ENCODE results near the gene CHID1. TPM values are rescaled to one million over a fixed set of nuclear protein-coding genes. Genes with fewer than 3 reads are reported as not detected.

CHID1 gene
- total and polyA plus RNA-seq, 2 of the 8 experiments (the other 6 are each of a cell fraction or from before 2014, with no cell fraction given) = 81.2 to 88.5 TPM

GRCh38 chr11:917426-917825 lies 6.8 kb upstream of the CHID1 start:
- H2BK12ac ChIP-seq (ENCODE audit: low read depth, low read length) = no peak overlapping the region
- H3K4ac ChIP-seq (replicated peaks; ENCODE audit: insufficient read length, low read depth, low read length) = no peak overlapping the region
- H3K23ac ChIP-seq (ENCODE audit: insufficient read length) = no peak overlapping the region
- H2BK15ac ChIP-seq (ENCODE audit: low read length) = no peak overlapping the region
- no peak overlapping the region; the same call in 1 of the 2 replicates for H4K8ac ChIP-seq (ENCODE audit: extremely low read depth, insufficient read depth, low read length)
- DNase-seq (ENCODE audit: low read depth in 1 of 2, low spot score in 2 of 2) (no peak), FAIRE-seq (no peak)
- no peaks in the 10 kb centered on the region for H3K9me3 ChIP-seq (ENCODE audit: insufficient read depth in 2 of 2, low read depth in 1 of 2, low read length in 1 of 2)
- no peak overlapping the region for H3K56ac ChIP-seq (replicated peaks; ENCODE audit: insufficient read length, low read depth, low read length)
- H3K4me2 ChIP-seq (ENCODE audit: insufficient read depth in 1 of 2, low read depth in 2 of 2, low read length in 2 of 2) = no peak overlapping the region
- no peak overlapping the region for H2AFZ ChIP-seq (ENCODE audit: low read length)
- no peak overlapping the region for H2BK120ac ChIP-seq (replicated peaks; ENCODE audit: low read depth, low read length)
- no peak overlapping the region for H3K9ac ChIP-seq (replicated peaks in 1 of 4; ENCODE audit: extremely low read depth in 1 of 4, low read depth in 3 of 4, low read length in 3 of 4)
- 86% methylated on average over 8 of the region's 8 CpGs; no CpG with 5 or more reads in 1 of the 2 experiments for whole genome bisulfite sequencing, 2 experiments (ENCODE audit: extremely low coverage in 1 of 2, insufficient coverage in 1 of 2, insufficient read length in 1 of 2, insufficient replicate concordance in 2 of 2, low coverage in 1 of 2, low lambda C conversion rate in 2 of 2, missing lambda C conversion rate in 1 of 2)
- ChIA-PET CTCF (ENCODE audit: partially characterized antibody) (interaction anchor here (2.4 kb wide), 1 partner anchor 22 kb away, joined by 6 read pairs; no protein-coding TSS in a partner anchor), POLR2A (ENCODE audit: partially characterized antibody) (no interaction called here)
- H2BK5ac ChIP-seq (ENCODE audit: low read depth, low read length) = no peak overlapping the region
- no peak overlapping the region for H3K14ac ChIP-seq (ENCODE audit: insufficient read length)
- H2AK5ac ChIP-seq (ENCODE audit: low read depth, low read length) = no peak overlapping the region
- H3K27me3 ChIP-seq (replicated peaks in 1 of 4; ENCODE audit: control insufficient read depth in 3 of 4, extremely low read depth in 1 of 4, insufficient read depth in 3 of 4, low read length in 3 of 4) = no peaks in the 10 kb centered on the region
- H3K79me1 ChIP-seq (ENCODE audit: low read depth, low read length) = no peaks in the 10 kb centered on the region
- no peak overlapping the region for H3K4me3 ChIP-seq (ENCODE audit: extremely low read depth in 1 of 4, insufficient read depth in 2 of 4, low read depth in 3 of 4, low read length in 4 of 4)
- no peak overlapping the region for H4K5ac ChIP-seq (ENCODE audit: insufficient read length, low read depth, low read length)
- H3K4me1 ChIP-seq (replicated peaks in 1 of 4; ENCODE audit: control insufficient read depth in 3 of 4, insufficient read depth in 4 of 4, low read length in 3 of 4) = no peaks in the 10 kb centered on the region
- H3K23me2 ChIP-seq (ENCODE audit: low read depth, low read length) = no peaks in the 10 kb centered on the region
- no peak overlapping the region for H3K27ac ChIP-seq (ENCODE audit: low read depth, low read length)
- H3K79me2 ChIP-seq (ENCODE audit: control insufficient read depth in 1 of 2, insufficient read depth in 2 of 2, low read length in 2 of 2) = no peaks in the 10 kb centered on the region
- no peaks in the 10 kb centered on the region for H3K36me3 ChIP-seq (ENCODE audit: control insufficient read depth in 2 of 4, insufficient read depth in 4 of 4, low read length in 3 of 4)
- no peak overlapping the region for H3K18ac ChIP-seq (ENCODE audit: extremely low read depth, low read length)
- no peaks in the 10 kb centered on the region for H4K20me1 ChIP-seq (replicated peaks in 1 of 2; ENCODE audit: control insufficient read depth in 1 of 2, insufficient read depth in 2 of 2, low read length in 2 of 2)
- TF ChIP-seq CHD2 (IDR thresholded peaks at IDR 0.05; ENCODE audit: low read length) (no peak), NANOG (IDR thresholded peaks at IDR 0.05; ENCODE audit: insufficient read depth, low read depth, low read length, poor library complexity, severe bottlenecking) (no peak), POLR2A (IDR thresholded peaks at IDR 0.05; ENCODE audit: control extremely low read depth in 1 of 2, low read depth in 2 of 2, low read length in 2 of 2) (no peak), USF2 (IDR thresholded peaks at IDR 0.05; ENCODE audit: low read length) (no peak), SUZ12 (IDR thresholded peaks at IDR 0.05; ENCODE audit: low read length) (no peak), SIN3A (conservative IDR thresholded peaks at IDR 0.05 in 1 of 2, IDR thresholded peaks at IDR 0.05 in 1 of 2; ENCODE audit: low read depth in 1 of 2, low read length in 2 of 2) (no peak), ZNF274 (IDR thresholded peaks at IDR 0.05; ENCODE audit: borderline replicate concordance, extremely low read depth, low read length) (no peak), SRF (IDR thresholded peaks at IDR 0.05; ENCODE audit: low read depth, low read length) (no peak)
- no peak overlapping the region for H4K91ac ChIP-seq (replicated peaks; ENCODE audit: insufficient read length, low read length)
- H2BK20ac ChIP-seq (ENCODE audit: low read length) = no peak overlapping the region
